ENCODE data around the gene CENPB.

The CENPB gene

GRCh38 chr20:3788685-3789155 is 2.2 kb upstream of the CENPB start:
- no peak for DNase-seq (ENCODE audit: low spot score)

GRCh38 chr20:3787324-3788014 is 929 bp upstream of the CENPB start:
- no peak for DNase-seq (ENCODE audit: low spot score)

- no peak for DNase-seq (ENCODE audit: low spot score)
Measured at GRCh38 chr20:3786126-3786484, 435 bp downstream of the CENPB start.

GRCh38 chr20:3785240-3786125 is 1.1 kb downstream of the CENPB start:
- DNase-seq (ENCODE audit: low spot score) = no peak

- DNase-seq (ENCODE audit: low spot score) = no peak
Measured at GRCh38 chr20:3784863-3785239, 1.7 kb downstream of the CENPB start.

- no peak for DNase-seq (ENCODE audit: low spot score)
Measured at GRCh38 chr20:3784216-3784853, 2.2 kb downstream of the CENPB start.

- no peak for DNase-seq (ENCODE audit: low spot score)
Measured at GRCh38 chr20:3783511-3784195, 2.9 kb downstream of the CENPB start.

- DNase-seq (ENCODE audit: low spot score) = no peak
Measured at GRCh38 chr20:3783068-3783489, 3.5 kb downstream of the CENPB start.

GRCh38 chr20:3782597-3782996 is 3.9 kb downstream of the CENPB start:
- DNase-seq (ENCODE audit: low spot score) = no peak

- DNase-seq (ENCODE audit: low spot score) = peak; percentile 73
Measured at GRCh38 chr20:3781153-3781910, 5.2 kb downstream of the CENPB start, which contains the start of gene SPEF1. Gene SPEF1 (minus strand): TSS chr20:3781448. CDS start chr20:3781287, 161 bp downstream.

- DNase-seq (ENCODE audit: low spot score) = no peak
Measured at GRCh38 chr20:3778976-3779375, 7.6 kb downstream of the CENPB start.

GRCh38 chr20:3777716-3778629 is 8.6 kb downstream of the CENPB start:
- DNase-seq (ENCODE audit: low spot score) = no peak

- no peak for DNase-seq (ENCODE audit: low spot score)
Measured at GRCh38 chr20:3777381-3777715, 9.2 kb downstream of the CENPB start.

GRCh38 chr20:3775457-3776108 is 11.0 kb downstream of the CENPB start:
- no peak for DNase-seq (ENCODE audit: low spot score)

- DNase-seq (ENCODE audit: low spot score) = no peak
Measured at GRCh38 chr20:3771552-3772058, 14.9 kb downstream of the CENPB start.

- DNase-seq (ENCODE audit: low spot score) = peak; percentile 90
Measured at GRCh38 chr20:3768342-3769130, 18.0 kb downstream of the CENPB start.

GRCh38 chr20:3767427-3768341 is 18.9 kb downstream of the CENPB start, which contains the start of gene ADISSP:
Gene ADISSP (minus strand): TSS chr20:3767753. CDS start chr20:3760100, 7,653 bp downstream.
- peak; percentile 98 for DNase-seq (ENCODE audit: low spot score)

GRCh38 chr20:3767110-3767426 is 19.5 kb downstream of the CENPB start:
- no peak for DNase-seq (ENCODE audit: low spot score)
